Pancreas (tissue), 10 donors: ENCODE results near the gene ADAM33. TPM values are rescaled to one million over a fixed set of nuclear protein-coding genes. Genes with fewer than 3 reads are reported as not detected.

Experiments
- ATAC-seq, 4 donors: fragments of 200-7000 bp; cut with Tn5 transposase; one replicate each; pipeline versions ENCODE4 v1.8.0 to v1.9.1; 2020; ENCODE audit warnings: mild to moderate bottlenecking in 4 of 4, moderate library complexity in 4 of 4
- DNase-seq, 6 donors: peaks; one replicate each; pipeline ENCODE4 v3.0.0-alpha.2; 2020
- FAIRE-seq: peaks from 2 replicates; lab custom pipeline; 2012; peaks lifted over from hg19 to GRCh38; lab: Jason Lieb, UNC
- H3K27ac ChIP-seq, 4 donors: fragments of 200-600 bp; sonication (generic); 1 replicate in 3 of 4; 2 replicates in 1 of 4; pipeline versions ENCODE4 v1.5.0 to v1.8.0; 2020
- H3K27me3 ChIP-seq, 4 donors: fragments of 200-600 bp; one replicate each; pipeline ENCODE4 v1.8.0; 2021
- H3K36me3 ChIP-seq, 3 donors: fragments of 200-600 bp; sonication (generic) in 1 of 3; one replicate each; pipeline versions ENCODE4 v1.5.0 to v1.8.0; 2020 to 2021
- H3K4me1 ChIP-seq, 3 donors: fragments of 200-600 bp; one replicate each; pipeline ENCODE4 v1.8.0; 2021
- H3K4me3 ChIP-seq, 4 donors: fragments of 200-600 bp; sonication (generic) in 2 of 4; one replicate each; pipeline versions ENCODE4 v1.5.0 to v1.8.0; 2020 to 2021
- H3K9me3 ChIP-seq, 4 donors: fragments of 200-600 bp; one replicate each; pipeline ENCODE4 v1.8.0; 2021
- CTCF ChIP-seq, 4 donors: fragments of 200-600 bp; sonication (generic) in 3 of 4; IDR thresholded peaks; one replicate each; pipeline versions ENCODE4 v1.5.0 to v1.8.0; 2021; ENCODE audit warnings: antibody characterized with exemption in 4 of 4
- WGBS, 2 donors: extraction: QIAGEN DNeasy Blood & Tissue Kit; methylation state at CpG; one replicate each; pipeline ENCODE4 v1.1.7; 2013; 5-methylcytosine and 5-hydroxymethylcytosine counted together
- intact Hi-C, 3 donors: fragments of 100-400 bp; cut with DNase I; formaldehyde crosslinking; loops; one replicate each; pipeline versions ENCODE4 v1.11.1 to v1.14.2; 2022
- polyA plus RNA-seq, 2 donors: library from polyadenylated mRNA; stranded (reverse); fragments of 200-250 nt; gene quantifications; one replicate each; pipeline ENCODE4 v1.2.3, GENCODE V29; 2013
- total RNA-seq, 6 donors: library from RNA; stranded (reverse); fragmentation: NEBNext Ultra II Directional in 4 of 6; extraction: Animal tissue kit (Norgen Biotek cat#: 25700) in 4 of 6; gene quantifications; one replicate each; pipeline versions ENCODE4 v1.2.1 to v1.2.4, GENCODE V29; 2021 to 2023
- donor health status: healthy with polysubstance abuse.
- donor health status: DM: no; HTN: no; CAD: no; lungs with moderate emphysema.
- donor health status: DM: no; HTN: no; CAD: no.
- donor health status: control.
- donor health status: control.
- donor health status: Bipolar disorder and iron deficiency.
- donor health status: DM: yes; HTN: yes; CAD: no.
- donor health status: DM: no; HTN: no; CAD: no.
- donor health status: DM: no; HTN: no; CAD: no.
- donor health status: DM: yes; HTN: yes; CAD: no.

Gene ADAM33
- total and polyA plus RNA-seq, 8 donors: 0.67 to 20.9 (median 3.1) TPM

DNA sequence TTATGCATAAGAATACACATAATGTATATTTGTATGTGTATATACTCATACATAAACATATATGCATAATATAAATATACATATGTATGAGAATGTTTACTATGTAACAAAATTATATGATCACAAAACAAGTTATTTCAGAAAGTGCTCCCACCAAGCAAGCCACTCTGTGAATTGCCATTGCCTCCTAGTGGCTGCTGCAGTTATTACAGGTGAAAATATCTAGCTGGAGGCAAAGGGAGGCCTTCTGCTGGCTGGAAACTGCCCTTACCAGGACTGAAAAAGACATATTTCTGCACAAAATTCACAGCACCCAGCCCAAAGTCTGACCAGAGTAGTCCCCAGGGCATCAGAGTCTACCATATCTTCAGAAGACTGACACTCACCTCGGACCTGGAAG, 14.4 kb upstream of the ADAM33 start:
- Histone ChIP-seq H3K4me1 (no peaks in the 10 kb centered on the region), H3K36me3 (no peaks in the 10 kb centered on the region), H3K27me3 (no peaks in the 10 kb centered on the region), H3K9me3 (no peaks in the 10 kb centered on the region), H3K27ac (no peak overlapping the region), H3K4me3 (no peak overlapping the region)
- WGBS, 2 donors: 83 to 85% methylated on average over 1 of the region's 1 CpG
- FAIRE-seq (no peak), ATAC-seq (no peak), DNase-seq (no peak)
- TF ChIP-seq CTCF (IDR thresholded peaks at IDR 0.05): peak in 1 of 4 donors; percentile 23
- intact Hi-C loops: no loop called here

DNA sequence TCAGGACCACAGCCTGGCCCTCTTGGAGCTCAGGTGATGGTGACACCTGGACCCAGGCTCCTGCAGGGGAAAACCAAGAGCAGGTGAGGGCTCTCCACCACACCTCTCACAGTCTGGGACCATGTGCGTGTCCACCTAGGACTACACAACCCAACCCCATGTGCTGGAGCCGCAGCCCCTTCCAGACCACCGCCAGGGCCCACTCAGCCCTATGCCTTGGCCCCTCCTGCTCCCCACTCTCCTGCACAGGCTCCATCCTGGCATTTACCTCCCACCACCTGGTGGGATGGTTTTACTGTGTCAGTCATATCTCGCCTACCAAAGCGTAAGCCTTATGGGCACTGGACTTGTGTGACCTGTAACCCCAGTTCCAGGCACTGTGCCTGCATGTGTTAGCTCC, 13.1 kb upstream of the ADAM33 start:
- H3K27ac ChIP-seq: no peak overlapping the region
- no peak for FAIRE-seq
- no peaks in the 10 kb centered on the region for H3K36me3 ChIP-seq
- DNase-seq: no peak
- TF ChIP-seq CTCF (IDR thresholded peaks at IDR 0.05): no peak
- H3K4me3 ChIP-seq: no peak overlapping the region
- intact Hi-C loops: no loop called here
- no peaks in the 10 kb centered on the region for H3K9me3 ChIP-seq
- ATAC-seq: no peak
- 92 to 100% methylated on average over 5 of the region's 5 CpGs for WGBS, 2 donors
- H3K4me1 ChIP-seq: no peaks in the 10 kb centered on the region
- no peaks in the 10 kb centered on the region for H3K27me3 ChIP-seq

DNA sequence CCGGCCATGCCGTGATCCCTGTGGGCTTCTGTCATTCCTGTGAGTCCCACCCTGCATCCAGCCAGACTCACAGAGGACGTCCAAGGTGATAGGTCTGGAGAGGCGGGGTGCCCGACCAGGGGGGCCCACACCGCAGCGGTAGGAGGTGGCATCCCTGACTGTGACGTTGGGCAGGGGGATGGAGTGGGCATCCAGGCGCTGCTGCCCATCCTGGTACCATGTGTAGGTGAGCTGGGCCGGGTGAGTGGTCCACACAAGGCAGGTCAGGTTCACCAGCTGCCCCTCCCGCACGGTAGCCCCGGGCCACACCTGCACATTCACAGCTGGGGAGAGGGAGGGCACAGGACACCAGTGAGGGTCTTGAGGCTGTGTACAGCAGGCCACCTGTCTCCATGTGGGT, 11.6 kb upstream of the ADAM33 start:
- H3K4me3 ChIP-seq: no peak overlapping the region
- no peak for TF ChIP-seq CTCF (IDR thresholded peaks at IDR 0.05)
- no peaks in the 10 kb centered on the region for H3K27me3 ChIP-seq
- intact Hi-C loops: no loop called here
- no peak overlapping the region for H3K27ac ChIP-seq
- FAIRE-seq: no peak
- no peaks in the 10 kb centered on the region for H3K9me3 ChIP-seq
- no peak for DNase-seq
- no peaks in the 10 kb centered on the region for H3K36me3 ChIP-seq
- no peak for ATAC-seq
- no peaks in the 10 kb centered on the region for H3K4me1 ChIP-seq
- WGBS, 2 donors: 84 to 87% methylated on average over 13 of the region's 13 CpGs

- peak in 1 of 6 donors; percentile 44 for DNase-seq
- Histone ChIP-seq H3K27ac (no peak overlapping the region), H3K4me1 (no peaks in the 10 kb centered on the region), H3K9me3 (no peaks in the 10 kb centered on the region), H3K36me3 (no peaks in the 10 kb centered on the region), H3K4me3 (no peak overlapping the region), H3K27me3 (no peaks in the 10 kb centered on the region)
- FAIRE-seq: no peak
- WGBS, 2 donors: 88 to 94% methylated on average over 17 to 23 of the region's 23 CpGs
- no peak for ATAC-seq
- intact Hi-C loops: no loop called here
- TF ChIP-seq CTCF (IDR thresholded peaks at IDR 0.05): no peak
These were observed 11.0 kb upstream of the ADAM33 start for GRCh38 chr20:3692706-3693294.

DNA sequence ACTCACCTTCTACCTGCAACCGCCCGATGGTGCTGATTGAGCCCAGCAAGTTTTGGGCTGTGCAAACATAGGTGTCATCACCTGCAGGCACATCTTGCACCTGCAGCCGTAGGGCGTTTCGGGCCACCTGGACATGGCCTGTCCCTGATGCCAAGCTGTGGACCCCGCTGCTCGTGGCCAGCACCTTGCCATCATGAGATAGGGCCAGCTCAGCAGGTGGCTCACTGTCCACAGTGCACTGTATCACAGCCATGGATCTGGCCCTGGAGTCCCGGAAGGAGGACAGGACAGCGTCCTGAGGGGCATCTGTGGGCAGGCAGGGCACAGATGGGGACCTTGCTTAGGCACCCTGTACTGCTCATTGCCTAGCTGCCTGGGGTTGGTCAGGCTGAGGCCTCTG, 10.1 kb upstream of the ADAM33 start:
- intact Hi-C loops: no loop called here
- H3K27me3 ChIP-seq: no peaks in the 10 kb centered on the region
- 80 to 86% methylated on average over 9 of the region's 9 CpGs for WGBS, 2 donors
- no peak overlapping the region for H3K27ac ChIP-seq
- no peaks in the 10 kb centered on the region for H3K9me3 ChIP-seq
- H3K4me3 ChIP-seq: no peak overlapping the region
- TF ChIP-seq CTCF (IDR thresholded peaks at IDR 0.05): no peak
- no peaks in the 10 kb centered on the region for H3K36me3 ChIP-seq
- FAIRE-seq (no peak), DNase-seq (no peak), ATAC-seq (no peak)
- no peaks in the 10 kb centered on the region for H3K4me1 ChIP-seq
